Stimulated activated CD4-positive, alpha-beta T cell treated with anti-CD3 and anti-CD28 coated beads, TNF-alpha, amount 100 ng/mL, for 1 hour (primary cell): ENCODE results near the gene RPP25.
A peak's percentile ranks its signal among the peaks of the same experiment; 100 is the strongest.

Experiments
- DNase-seq, 3 donors: peaks; one replicate each; pipeline ENCODE4 v3.0.0-alpha.2; 2020; ENCODE audit warnings: low read depth in 3 of 3, low spot score in 1 of 3

The RPP25 gene, protein sequence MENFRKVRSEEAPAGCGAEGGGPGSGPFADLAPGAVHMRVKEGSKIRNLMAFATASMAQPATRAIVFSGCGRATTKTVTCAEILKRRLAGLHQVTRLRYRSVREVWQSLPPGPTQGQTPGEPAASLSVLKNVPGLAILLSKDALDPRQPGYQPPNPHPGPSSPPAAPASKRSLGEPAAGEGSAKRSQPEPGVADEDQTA

DNA sequence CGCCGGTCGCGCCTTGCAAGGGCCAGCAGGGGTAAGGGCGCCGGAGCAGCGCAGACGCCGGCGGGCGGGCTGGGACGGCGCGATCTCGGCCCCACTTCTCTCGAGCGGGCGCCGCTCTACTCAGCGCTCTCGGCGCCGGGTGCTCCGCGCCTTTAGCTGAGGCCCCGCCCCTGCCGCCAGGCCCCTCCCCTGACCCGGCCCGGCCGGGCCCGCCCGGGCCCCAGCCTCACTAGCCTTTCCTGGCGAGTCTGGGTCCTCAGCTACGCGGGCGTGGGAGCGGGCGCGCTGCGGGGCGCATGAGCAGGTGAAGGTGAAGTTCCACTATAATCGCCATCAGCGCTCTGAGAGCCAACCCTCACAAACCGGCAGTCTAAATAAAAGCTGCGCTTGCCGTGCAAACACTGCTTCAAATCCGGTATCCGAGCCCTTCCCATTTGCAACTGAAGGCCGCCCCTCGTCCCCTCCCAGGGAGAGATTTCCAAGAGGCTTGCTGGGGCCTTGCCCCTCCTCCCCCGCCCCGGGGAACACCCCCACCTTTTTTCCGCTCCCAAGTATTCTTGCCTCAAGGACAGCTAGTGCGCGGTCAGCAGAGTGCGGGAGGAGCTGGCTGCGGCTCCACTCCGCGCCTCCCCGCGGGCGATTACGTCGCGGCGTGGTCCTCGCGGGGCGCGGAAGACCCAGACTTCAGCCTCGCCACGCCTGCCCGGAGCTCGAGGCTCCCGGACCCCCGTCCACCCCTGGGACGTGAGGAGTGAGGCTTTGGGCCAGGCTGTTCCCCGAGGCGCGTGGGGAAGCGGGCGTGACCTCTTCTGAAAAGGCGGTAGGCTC, at the start of gene RPP25:
Gene RPP25 (minus strand): TSS at position 125 of the 828 bp plus-strand sequence. CDS start 189 bp downstream, outside the sequence.
- DNase-seq: peak in 2 of 3 donors; percentile 29 to 72

DNA sequence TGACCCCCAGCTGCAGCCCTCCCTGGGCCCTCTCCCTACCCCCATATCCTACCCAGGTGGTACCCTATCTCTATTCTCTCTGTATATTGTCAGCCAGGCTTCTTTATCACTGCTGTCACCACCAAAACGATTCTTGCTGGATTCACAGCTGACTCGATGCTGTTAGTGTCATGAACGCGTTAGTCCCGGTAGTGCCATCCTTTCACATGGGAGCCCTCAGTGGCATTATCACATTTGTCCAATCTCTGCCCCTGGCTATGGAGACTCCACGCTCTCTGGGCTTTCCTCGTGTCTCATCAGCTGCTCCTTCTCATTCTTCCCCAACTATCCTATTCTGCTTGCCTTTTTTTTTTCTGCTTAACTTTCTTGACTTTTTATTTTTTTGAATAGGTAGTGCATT, 45.8 kb upstream of the RPP25 start:
- DNase-seq: no peak

DNA sequence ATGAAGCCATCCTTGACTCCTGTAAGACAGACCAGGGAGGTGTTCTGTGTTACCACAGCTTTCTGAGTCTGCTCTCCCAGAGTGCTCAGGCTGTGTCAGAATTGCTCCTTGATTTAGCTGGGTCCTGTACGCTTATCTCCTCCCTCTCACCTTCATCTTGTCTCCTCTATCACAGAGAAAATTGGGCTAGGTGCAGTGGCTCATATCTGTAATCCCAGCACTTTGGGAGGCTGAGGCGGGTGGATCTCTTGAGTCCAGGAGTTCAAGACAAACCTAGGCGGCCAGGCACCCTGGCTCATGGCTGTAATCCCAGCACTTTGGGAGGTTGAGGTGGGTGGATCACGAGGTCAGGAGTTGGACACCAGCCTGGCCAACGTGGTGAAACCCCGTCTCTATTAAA, 44.7 kb upstream of the RPP25 start:
- no peak for DNase-seq

DNA sequence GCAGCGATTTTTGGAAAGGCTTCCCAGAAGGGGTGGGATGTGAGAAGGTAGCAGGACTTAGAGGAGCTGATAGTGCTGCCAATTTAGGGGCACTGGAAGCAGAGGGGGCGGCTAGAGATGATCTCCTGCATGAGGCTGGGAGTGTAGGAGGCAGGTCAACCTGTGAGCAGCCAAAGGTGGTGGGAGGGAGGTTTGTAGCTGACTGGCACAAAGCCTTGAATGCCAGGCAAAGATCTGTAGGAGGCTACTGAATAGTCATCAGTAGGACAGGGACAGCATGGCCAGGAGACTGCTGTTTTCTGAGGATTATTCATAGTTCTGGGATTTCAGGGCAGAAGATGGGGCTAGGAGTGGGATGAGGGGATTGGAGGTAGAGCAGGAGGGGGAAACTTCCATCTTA, 41.0 kb upstream of the RPP25 start:
- DNase-seq: no peak

DNA sequence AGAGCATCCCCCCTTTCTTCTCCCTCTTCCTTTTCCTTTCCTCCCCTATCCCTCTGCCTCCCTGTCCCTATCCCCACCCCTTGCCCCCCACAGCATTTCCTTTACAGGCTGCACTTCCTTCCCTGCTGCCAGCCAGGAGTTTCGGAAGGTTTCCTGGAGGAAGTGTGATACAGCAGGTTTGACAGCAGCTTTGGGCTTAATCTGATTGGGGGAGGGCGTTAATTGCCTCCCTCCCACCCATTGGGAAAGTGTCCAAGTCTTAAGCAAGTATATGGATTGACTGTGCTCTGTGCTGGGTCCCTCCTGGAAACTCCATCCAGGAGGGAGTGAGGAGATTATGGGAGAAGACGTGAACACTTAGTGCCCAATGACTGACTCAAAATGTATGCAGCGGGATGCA, 40.6 kb upstream of the RPP25 start:
- DNase-seq: no peak

DNA sequence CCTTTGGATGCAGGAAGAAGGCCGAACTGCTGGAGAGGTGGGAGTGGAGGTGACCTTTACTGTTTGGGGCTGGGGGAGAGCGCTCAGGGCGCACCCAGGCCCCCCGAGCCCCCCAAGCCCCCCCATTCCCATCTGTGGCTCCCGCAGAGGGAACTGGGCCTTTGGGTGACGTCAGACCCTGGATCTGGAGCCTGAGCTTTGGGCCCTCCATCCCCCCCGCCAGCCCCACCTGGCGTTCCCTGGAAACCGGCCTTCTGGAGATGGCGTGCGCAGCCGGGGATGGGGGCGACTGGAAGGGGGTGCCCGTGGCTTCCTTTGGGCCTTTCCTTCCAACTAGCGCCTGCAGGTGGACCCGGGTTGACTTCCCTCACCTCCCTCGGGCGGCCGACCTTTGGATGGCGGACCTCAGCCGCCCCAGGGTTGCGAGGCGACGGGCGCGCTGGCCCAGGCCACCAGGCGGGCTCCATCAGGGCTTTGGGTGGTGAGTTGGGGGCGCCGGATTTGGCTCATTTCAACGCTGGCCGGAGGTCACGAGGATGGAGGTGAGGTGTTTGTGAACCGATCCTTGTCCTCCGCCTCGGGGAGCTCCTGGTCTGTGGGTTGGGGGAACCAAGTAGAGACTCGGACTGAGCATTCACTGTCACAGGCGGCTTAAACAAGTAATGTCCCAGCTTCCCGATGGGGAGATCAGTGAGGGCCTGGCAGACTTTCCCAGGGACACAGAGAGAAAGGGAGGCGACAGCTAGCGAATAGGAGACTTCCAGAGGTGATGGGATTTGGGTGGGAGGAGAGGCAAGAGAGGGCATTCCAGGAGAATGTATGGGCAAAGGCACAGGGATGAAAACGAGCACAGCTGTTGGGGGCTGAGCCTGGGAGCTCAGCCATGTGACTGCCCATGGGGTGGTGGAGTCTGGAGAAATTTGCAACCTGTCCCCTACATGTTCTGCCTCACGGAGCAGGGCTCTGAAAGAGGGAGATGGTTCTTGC, 39.5 kb upstream of the RPP25 start:
- DNase-seq: no peak

DNA sequence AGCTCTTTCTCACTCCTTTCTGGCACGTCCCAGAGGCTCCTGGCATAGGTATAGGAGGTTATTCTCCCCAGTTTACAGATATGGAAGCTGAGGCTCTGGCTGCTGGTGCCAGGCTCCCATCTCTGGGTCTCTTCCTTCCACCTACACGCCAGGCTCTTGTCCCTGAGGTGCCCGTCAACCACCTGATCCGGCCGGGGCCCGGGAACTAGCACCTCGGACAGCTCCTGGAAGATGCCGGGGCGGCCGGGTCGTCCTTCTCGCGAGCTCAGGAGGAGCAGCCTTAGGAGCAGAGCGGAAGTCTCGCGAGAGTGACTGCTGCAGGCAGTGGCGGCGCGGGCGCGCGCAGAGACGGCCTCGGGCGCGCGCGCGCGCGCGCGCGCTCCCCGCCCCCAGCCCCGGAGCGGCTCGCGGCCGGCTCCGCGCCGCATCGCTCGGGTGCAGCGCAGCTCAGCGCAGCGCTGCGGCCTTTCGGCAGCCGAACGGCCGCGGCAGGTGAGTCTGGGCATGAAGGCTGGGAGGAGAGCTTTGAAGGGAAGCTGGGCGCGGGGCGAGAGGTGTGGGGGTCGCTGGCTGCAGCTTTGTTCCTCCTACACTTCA, 38.7 kb upstream of the RPP25 start, which contains the start of gene SCAMP5:
Gene SCAMP5 (plus strand): TSS at position 382 of the 597 bp plus-strand sequence. CDS start 16,277 bp downstream, outside the sequence.
- peak; percentile 80 to 85 (median 85) for DNase-seq

DNA sequence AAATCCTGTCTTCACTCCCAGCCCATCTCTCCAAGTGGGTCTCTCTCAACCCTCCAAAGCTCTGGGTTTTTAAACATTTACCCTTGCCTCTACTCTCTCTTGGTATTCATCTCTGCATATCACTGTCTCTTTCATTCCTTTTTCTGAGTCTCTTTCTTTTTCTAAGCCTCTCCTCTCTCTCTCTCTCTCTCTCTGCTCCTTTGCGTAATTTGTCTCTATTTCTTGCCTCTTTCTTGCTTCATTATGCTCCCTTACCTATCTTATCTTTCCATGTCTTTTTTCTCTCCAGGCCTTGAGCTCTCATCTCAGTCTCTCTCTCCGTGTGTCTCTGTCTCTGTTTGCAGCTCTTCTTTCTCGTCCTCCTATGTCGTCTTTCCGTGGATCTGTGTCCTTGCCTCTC, 38.1 kb upstream of the RPP25 start:
- DNase-seq: no peak

DNA sequence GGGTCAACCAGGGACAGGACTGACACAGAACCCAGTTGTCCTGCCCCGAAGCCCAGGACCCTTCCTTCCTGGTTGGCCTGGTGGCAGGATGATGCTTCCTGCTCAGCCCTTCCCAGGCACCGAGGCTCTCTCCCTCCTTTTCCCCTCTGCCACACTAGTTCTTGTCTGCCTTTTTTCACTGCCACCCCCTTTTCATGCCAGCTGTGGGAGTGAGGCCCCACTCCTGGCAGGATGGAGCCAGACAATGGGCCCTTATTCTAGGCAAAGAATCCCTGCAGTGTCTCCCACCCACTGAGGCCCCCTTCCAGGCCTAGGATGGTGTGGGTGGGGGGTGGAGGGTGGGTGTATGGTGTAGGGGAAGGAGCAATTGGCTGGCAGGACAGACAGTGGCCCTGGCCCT, 37.7 kb upstream of the RPP25 start:
- no peak for DNase-seq

DNA sequence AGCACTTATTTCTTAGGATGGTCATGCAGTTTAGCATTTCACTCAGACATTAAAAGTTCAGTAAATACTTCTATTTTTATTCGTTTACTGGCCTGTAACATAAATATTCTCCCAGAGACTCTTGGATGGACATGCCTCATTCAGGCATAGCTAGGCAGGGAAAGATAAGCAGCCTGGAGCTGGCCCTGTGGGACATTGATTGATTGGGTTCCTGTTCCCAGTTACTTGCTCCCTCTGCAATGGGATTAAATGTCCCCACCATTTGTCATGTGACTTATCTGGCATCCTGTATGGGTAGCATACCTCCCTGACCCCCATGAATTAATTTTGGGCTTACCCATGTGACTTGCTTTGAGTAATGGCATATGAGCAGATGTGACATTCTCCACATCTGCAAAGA, 36.0 kb upstream of the RPP25 start:
- no peak for DNase-seq

DNA sequence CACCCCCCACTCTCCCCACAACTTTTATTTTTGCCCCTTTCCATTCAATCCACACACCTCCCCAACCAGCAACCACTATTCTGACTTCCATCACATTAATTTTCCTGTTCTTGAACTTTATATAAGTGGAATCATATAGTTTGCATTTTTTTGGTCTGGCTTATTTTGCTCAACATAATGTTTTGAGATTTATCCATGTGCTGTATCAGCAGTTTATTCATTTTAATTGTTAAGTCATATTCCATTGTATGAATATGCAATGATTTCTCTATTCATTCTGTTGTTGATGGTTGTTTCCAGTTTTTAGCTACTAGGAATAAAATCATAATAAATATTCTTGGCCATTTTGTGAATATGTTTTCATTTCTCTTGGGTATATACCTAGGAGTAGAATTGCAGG, 33.0 kb upstream of the RPP25 start:
- no peak for DNase-seq

DNA sequence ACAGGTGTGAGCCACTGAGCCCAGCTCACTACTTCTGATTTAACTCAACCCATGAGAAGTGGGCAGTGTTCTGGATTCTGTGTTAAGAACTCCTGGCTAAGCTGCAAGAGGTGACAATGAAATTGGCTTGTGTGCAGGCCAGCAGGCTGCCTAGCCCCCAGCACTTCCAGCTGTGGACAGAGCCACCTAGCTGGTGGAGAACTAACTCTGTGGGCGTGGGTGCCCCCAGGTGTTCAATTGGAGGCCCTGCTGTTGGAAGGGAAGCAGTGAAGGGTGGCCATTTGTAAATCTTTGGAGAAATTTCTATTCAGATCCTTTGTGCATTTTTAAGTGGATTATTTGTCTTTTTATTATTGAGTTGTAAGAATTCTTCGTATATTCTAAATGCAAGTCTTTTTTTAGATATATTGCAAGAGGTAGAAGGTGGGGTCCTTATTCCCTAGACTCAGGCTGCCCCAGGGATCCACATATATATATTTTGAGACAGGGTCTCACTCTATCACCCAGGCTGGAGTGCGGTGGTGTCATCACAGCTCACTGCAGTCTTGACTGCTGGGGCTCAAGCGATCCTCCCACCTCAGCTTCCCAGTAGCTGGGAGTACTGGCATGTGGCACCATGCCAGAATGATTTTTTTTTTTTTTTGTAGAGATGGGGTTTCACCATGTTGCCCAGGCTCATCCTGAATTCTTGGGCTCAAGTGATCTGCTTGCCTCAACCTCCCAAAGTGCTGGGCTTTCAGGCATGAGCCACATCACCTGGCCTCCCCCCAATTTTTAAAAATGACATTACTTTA, 31.6 kb upstream of the RPP25 start:
- peak in 1 of 3 donors; percentile 2 for DNase-seq

DNA sequence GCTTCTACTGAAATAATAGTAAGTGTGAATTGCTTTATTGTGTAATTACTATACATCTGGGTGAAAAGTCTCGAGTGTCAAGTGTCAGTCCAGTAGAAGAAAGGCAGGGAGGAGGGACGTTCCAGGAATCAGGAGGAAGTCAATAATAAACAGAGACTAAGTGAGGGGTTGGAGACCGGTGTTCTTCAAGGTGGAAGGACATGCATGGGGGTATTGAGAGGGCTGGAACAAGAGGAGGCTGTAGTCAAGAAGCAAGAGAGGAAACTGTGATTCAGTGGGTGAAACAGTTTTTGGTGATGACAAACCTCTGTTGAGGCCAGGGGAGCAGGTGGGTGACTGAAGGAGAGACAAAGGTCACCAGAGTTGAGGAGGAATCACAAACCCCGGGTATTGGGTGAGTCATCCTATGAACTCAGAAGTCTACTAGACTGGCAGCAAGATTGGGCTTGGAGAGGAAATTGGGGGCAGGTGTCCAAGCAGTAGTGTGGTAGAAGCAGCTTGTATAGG, 27.2 kb upstream of the RPP25 start:
- DNase-seq: no peak

DNA sequence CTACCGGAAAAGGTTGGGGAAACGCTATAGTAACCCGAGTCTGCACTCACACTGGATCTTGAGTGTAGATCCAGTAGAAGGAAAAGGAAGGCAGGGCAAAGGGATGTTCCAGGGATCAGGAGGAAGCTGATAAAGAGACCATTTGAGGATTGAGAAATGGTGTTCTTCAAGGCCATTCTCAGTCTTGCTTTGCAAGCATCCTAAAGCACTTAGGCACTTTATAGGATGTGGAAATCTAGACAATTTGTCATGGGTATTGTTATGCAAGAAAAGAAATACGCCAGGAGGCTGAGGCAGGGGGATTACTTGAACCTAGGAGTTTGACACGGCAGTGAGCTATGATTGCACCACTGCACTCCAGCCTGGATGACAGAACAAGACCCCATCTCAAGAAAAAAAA, 25.6 kb upstream of the RPP25 start:
- DNase-seq: no peak

DNA sequence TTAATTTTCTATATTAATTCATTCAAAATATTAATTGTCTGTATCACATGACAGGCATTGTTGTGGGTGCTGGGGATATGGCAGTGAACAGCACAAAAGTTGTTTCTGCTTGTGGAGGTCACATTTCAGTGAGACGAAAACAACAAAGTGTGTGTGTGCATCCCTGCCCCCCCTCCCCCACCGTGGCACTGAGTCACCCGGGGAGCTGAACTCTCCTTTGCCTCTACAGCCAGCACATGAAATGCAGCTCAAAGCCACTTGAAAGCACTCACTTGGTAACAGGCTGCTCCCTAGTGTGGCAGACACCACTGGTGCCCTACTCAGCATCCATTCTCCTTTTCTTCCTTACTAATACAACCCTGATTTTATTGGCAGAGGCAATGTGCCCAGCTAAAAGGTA, 21.9 kb upstream of the RPP25 start:
- no peak for DNase-seq

DNA sequence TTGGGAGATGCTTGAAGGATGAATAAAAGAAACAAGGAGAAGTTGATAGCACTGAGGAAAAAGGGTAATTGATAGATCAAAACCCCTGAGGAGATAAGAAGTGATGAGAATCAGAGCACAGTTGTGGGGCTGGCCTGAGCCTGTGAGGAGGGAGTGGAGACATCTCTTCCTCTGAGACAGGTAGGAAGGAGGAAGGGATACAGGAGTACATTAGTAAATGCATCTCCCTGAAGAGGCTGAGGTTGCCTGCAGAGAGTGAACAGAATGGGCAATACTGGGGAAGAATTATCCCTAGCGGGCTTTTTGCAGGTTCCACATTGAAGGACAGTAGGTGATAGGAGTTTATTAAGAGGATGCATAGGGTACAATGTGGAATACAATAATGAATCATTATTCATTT, 21.5 kb upstream of the RPP25 start:
- no peak for DNase-seq

DNA sequence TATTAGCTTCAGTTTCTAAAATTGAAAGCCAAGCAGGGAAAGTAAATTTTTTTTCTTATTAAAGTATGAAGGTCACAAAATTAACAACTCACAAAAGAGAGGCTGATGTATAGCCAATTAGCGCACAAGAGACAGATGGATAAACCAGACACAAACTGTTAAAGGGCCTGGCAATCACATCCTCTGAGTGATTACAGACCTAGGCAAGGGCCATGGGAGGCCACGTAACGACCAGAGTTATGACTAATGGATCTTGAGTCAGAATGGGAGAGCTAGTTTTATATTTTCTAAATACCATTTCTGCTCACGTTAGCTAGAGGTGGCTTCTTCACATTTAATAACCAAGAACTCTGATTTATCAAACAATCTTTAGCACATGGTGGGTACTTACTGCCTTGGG, 21.0 kb upstream of the RPP25 start:
- no peak for DNase-seq

DNA sequence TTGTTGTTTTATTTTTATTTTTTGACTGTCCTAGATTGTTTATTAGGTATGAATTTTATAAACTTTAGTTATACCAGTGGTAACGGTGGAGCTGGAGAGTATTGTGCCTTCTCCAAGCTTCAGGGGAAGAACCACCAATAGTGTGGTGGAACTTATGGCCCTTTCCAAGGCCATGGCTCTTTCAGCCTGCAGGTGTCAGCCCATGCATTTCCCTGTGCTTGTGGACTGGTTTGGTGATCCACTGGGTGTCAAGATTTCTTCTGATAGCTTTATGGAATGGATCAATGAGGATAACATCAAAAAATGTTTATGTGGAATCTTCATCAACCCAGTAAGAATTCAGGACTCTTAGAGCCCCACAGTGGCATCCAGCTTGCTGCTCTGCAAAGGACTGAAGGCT, 19.6 kb upstream of the RPP25 start:
- no peak for DNase-seq

DNA sequence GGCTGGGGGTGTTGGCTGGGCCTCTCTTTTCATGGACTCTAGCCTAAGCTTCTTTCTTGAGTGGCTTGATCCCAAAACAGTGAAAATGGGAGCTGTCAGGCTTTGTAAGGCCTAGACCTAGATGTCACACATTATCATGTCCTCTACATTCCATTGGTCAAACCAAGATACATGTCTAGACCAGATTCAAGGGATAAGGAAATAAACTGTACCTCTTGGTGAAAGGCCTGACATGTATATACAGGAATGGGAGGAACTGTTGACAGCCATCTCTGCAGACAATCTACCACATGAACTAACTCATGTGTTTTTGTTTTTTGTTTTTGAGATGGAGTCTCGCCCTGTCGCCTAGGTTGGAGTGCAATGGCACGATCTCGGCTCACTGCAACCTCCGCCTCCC, 11.1 kb upstream of the RPP25 start:
- DNase-seq: no peak

DNA sequence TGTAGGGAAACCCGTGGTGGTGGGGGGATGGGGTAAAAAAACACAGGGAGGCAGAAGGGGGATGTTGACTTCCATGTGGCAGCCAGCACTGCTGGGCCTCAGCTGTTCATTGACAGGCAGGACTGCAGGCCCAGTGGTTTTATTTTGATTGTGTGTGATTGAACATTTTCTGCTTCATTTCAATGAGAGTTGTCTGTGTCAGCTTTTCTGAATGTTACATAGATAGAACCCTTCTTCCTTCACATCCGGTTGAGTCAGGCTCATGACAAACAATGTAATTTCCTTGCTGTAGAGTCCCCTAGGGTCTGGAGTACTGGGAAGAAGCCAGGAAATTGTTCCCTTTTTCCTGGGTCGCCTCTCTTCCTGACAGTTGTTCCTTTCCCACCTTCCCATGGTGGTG, 8.2 kb upstream of the RPP25 start:
- no peak for DNase-seq
